ENCODE measurements around the gene STPG2.

DNA sequence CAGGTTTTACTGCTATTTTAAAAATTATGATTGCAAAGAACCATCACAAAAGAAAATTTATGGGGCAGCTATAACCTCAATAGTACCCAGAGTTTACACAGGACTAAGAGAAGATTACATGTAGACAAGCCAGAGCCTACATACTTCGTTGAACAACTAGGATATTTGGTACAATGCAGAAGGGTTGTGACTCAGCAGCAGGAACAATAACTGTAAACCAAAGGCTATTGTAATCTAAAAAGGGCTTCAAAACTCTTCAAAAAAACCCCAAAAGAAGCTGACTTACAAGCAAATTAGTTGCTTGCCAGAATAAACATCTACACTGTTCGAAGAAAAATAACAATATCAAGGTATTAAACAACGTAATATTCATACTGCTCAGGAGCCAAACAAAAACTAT is 618.0 kb downstream of the STPG2 start:
- TF ChIP-seq, protein P1, sequence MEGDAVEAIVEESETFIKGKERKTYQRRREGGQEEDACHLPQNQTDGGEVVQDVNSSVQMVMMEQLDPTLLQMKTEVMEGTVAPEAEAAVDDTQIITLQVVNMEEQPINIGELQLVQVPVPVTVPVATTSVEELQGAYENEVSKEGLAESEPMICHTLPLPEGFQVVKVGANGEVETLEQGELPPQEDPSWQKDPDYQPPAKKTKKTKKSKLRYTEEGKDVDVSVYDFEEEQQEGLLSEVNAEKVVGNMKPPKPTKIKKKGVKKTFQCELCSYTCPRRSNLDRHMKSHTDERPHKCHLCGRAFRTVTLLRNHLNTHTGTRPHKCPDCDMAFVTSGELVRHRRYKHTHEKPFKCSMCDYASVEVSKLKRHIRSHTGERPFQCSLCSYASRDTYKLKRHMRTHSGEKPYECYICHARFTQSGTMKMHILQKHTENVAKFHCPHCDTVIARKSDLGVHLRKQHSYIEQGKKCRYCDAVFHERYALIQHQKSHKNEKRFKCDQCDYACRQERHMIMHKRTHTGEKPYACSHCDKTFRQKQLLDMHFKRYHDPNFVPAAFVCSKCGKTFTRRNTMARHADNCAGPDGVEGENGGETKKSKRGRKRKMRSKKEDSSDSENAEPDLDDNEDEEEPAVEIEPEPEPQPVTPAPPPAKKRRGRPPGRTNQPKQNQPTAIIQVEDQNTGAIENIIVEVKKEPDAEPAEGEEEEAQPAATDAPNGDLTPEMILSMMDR (IDR thresholded peaks at IDR 0.05): no peak
- no peak for TF ChIP-seq EZH2phosphoT487 (IDR thresholded peaks at IDR 0.05)
